HG03354 (cell line): Measurements from ENCODE around the gene DIP2C.
"Not testable (repeated sequence)": the region's sequence is repeated elsewhere in the genome, so short reads cannot be mapped to it uniquely, and the experiment has no call there.

ENCODE experiments used
- ATAC-seq: cut with Tn5 transposase; IDR thresholded peaks from one replicate; pipeline ENCODE4 v1.9.1; 2021; ENCODE audit warnings: mild to moderate bottlenecking; ENCODE audit not compliant: unreplicated experiment, poor library complexity, severe bottlenecking

Gene DIP2C

DNA sequence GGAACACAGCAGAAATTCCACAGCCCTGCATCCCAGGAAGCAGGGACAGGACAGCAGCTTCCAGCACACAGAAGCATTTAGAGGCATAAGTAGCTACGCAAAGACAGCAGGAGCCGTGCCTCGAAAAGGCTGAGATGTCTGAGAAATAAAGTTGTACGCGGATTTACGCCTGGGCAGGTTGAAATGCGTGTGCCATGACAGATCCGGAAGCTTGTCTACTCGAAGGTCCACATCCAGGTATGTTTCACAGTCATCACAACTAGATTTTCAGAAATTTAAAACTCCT is 26.1 kb downstream of the DIP2C start:
- no peak for ATAC-seq

- ATAC-seq = no peak
These were observed 26.6 kb downstream of the DIP2C start for GRCh38 chr10:662686-663465.

DNA sequence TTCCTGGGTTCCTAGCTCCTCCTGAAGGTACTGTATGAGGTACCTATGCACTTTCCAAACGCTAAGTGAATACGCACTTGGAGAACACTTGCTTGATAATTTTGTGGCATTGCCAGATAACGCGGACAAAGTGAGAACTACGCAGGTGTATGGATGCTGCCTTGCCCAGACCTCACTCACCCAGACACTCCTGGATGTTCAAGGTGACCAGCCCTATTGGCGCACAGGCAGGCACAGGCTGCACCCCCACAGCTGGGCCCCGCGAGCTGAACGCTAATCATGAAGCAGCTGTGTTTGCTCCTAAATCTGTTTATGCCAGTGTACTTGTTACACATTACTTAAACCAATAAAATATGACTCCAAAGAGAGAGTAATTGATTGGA is 27.3 kb downstream of the DIP2C start:
- no peak for ATAC-seq

GRCh38 chr10:661597-662222 is 27.8 kb downstream of the DIP2C start:
- no peak for ATAC-seq

GRCh38 chr10:660970-661596 is 28.4 kb downstream of the DIP2C start:
- ATAC-seq = no peak

GRCh38 chr10:660413-660969 is 29.0 kb downstream of the DIP2C start:
- ATAC-seq = no peak

- no peak for ATAC-seq
These were observed 29.8 kb downstream of the DIP2C start for GRCh38 chr10:659688-660141.

DNA sequence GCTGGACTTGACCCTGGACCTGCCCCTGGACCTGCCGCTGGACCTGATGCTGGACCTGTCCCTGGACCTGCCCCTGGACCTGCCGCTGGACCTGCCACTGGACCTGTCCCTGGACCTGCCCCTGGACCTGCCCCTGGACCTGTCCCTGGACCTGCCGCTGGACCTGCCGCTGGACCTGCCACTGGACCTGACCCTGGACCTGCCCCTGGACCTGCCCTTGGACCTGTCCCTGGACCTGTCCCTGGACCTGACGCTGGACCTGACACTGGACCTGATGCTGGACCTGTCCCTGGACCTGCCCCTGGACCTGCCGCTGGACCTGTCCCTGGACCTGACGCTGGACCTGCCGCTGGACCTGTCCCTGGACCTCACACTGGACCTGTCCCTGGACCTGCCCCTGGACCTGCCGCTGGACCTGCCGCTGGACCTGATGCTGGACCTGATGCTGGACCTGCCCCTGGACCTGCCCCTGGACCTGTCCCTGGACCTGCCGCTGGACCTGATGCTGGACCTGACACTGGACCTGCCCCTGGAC is 31.6 kb downstream of the DIP2C start:
- ATAC-seq = not testable (repeated sequence)

DNA sequence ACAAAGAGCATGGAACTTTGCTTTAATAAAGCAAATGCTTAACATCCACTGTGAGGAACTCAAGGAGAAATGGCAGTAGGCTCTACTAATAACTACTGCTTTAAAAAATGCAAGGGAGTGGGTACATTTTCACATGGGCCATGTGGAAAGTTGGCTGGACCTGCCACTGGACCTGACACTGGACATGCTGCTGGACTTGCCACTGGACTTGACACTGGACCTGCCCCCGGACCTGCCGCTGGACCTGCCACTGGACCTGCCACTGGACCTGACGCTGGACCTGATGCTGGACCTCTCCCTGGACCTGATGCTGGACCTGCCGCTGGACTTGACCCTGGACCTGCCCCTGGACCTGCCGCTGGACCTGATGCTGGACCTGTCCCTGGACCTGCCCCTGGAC is 32.6 kb downstream of the DIP2C start:
- ATAC-seq = no peak

- ATAC-seq = no peak
These were observed 34.3 kb downstream of the DIP2C start for GRCh38 chr10:655184-655583.

DNA sequence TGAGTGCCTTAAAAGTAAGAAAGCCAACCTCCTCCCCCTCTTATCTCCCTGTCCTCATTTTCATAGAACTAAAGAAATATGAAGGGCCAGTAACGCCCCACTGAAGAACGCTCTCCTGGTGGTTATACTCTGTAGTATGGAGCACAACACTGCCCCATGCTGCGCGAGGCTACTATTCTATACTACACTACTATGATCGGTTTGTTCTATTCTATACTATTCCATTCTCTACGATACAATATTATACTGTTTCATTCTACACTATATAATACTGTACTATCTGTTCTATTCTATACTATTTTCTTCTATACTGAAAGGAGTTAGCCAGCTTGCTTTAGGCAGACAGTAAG is 34.8 kb downstream of the DIP2C start:
- ATAC-seq = no peak

DNA sequence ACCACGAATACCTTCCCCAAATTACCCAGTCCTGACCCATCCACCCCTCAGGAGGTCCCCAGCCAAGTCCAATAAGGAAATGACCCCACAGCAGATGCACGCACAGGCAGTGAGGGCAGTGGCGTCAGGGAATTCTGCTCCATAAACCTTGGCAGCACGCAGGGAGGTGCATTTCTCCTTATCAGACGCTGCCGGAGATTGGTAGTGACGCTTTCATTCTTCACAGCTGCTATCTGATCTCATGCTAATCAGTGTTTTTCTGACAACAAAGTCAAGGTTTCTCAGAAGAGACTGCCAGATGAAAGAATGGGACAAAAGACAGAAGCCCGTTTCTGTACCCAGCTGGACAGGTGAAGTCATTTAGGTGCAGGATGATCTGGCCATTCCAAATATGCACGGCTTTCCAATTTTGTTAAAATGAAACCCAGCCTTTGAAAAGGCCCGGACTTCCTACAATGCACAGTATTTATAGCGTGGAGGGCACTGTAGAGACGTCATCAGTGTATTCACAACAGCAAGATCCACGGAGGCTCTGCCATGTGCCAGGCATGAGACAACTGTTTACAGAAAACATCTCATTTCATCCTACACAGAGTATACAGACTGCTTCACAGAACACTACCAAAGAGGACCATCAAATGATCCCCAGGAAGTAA is 35.3 kb downstream of the DIP2C start:
- ATAC-seq = no peak

DNA sequence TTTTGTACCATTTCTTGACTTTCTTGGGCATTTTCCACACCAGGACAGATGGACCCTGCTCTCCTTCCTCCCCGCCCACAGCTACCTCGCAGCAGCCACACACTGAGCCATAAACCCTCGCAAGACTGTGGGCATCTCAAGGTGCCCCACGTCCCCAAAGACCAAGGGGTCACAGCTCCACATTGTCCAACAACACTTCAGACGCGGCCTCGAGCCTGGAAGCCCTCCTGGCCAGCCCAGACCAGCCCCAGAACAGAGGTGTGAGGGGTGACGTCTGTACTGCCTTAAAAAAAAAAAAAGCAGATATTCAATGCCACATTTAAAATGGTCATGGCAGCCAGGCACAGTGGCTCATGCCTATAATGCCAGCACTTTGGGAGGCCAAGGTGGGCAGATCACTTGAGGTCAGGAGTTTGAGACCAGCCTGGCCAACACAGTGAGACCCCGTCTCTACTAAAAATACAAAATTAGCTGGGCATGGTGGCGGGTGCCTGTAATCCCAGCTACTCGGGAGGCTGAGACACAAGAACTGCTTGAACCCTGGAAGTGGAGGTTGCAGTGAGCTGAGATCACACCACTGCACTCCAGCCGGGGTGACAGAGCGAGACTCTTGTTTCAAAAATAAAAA is 36.5 kb downstream of the DIP2C start:
- not testable (repeated sequence) for ATAC-seq

DNA sequence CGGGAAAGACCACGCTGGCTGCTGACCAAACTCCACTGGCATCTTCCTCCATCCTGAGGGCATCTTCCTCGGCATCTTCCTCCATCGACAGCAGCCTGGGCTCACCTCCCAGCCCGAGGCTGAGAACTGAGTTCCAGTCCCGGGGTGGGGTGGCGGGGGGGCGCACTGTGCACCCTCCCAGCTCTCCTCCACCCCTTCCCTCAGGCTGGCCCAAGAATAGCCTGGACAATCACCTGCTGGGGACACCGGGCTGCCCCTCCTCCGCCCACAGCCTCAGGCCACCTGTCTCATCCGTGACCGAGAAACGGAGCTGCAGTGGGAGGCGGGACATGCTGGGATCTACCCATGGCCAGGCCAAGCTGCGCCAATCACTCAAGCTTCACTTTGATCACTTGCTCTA is 37.2 kb downstream of the DIP2C start:
- no peak for ATAC-seq

- no peak for ATAC-seq
These were observed 37.8 kb downstream of the DIP2C start for GRCh38 chr10:651692-652091.

GRCh38 chr10:650886-651615 is 38.4 kb downstream of the DIP2C start:
- ATAC-seq = no peak

- no peak for ATAC-seq
These were observed 39.0 kb downstream of the DIP2C start for GRCh38 chr10:650441-650851.

GRCh38 chr10:649798-650440 is 39.5 kb downstream of the DIP2C start:
- ATAC-seq = no peak

GRCh38 chr10:649445-649797 is 40.0 kb downstream of the DIP2C start:
- ATAC-seq = no peak
